Measurements from ENCODE around the gene GPC6.

DNA sequence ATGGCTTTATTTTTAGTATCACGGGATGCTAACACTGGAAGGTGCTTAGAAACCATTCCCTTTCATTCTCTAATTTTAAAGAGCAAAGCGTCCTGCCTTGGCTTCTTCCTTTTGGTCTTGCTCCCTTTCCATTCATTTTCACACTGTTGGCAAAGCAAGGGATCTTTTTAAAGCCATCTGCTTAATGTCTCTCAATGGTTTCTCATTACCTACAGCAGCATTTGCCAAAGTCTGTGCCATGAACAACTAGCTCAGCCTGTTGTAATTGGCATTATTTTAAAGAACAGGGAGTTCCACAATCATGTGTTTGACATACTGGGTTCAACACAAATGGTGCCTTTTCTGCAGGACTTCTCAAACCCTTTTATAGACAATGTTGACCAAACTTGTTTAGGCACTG is 444.3 kb downstream of the GPC6 start:
- TF ChIP-seq, protein P1, sequence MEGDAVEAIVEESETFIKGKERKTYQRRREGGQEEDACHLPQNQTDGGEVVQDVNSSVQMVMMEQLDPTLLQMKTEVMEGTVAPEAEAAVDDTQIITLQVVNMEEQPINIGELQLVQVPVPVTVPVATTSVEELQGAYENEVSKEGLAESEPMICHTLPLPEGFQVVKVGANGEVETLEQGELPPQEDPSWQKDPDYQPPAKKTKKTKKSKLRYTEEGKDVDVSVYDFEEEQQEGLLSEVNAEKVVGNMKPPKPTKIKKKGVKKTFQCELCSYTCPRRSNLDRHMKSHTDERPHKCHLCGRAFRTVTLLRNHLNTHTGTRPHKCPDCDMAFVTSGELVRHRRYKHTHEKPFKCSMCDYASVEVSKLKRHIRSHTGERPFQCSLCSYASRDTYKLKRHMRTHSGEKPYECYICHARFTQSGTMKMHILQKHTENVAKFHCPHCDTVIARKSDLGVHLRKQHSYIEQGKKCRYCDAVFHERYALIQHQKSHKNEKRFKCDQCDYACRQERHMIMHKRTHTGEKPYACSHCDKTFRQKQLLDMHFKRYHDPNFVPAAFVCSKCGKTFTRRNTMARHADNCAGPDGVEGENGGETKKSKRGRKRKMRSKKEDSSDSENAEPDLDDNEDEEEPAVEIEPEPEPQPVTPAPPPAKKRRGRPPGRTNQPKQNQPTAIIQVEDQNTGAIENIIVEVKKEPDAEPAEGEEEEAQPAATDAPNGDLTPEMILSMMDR (optimal IDR thresholded peaks at IDR 0.05 in 1 of 3, IDR thresholded peaks at IDR 0.05 in 1 of 3, conservative IDR thresholded peaks at IDR 0.05 in 1 of 3; ENCODE audit: extremely low read depth in 1 of 3, insufficient read depth in 2 of 3, low read length in 3 of 3), result no peak
- TF ChIP-seq EZH2 (IDR thresholded peaks at IDR 0.05; ENCODE audit: low read length), result no peak

All from keratinocyte (primary cell).